Measurements from ENCODE around the gene FARP2. TPM values are rescaled to one million over a fixed set of nuclear protein-coding genes. Genes with fewer than 3 reads are reported as not detected.

FARP2 gene
- total and polyA plus RNA-seq, 4 donors = 5.8 to 30.9 (median 14.3) TPM

DNA sequence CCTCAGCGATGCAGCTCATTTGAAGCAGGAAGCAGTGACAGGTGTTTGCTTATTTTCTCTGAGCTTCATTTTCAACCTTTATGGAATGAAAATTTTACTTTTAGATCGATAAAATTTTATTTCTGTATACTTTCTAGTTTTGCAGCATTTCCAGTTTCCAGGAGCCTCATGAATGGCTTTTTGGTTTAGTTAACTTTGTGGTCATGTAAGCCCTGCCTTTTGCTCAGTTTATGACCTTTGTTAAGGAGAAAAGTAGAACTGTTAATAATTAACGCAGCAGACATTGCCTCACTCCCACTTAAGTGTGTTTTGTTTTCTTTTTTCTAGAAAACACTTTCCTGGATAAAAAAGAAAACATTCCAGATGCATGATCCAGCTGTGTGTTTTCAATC lies 4.4 kb upstream of the FARP2 start:
- Histone ChIP-seq H3K4me3 (ENCODE audit: low read depth in 1 of 3, low read length in 3 of 3) (no peak overlapping the region), H3K36me3 (ENCODE audit: control insufficient read depth in 4 of 4, insufficient read depth in 3 of 4, low read depth in 1 of 4, low read length in 3 of 4) (peaks cover 12 to 40% (median 17%) of the 10 kb centered on the region in 4 donors), H3K27me3 (ENCODE audit: control insufficient read depth in 4 of 4, insufficient read depth in 4 of 4, low read length in 3 of 4) (no peaks in the 10 kb centered on the region), H3K27ac (ENCODE audit: low read depth in 1 of 2, low read length in 2 of 2) (peak overlapping the region; percentile 6 to 77), H3K9me3 (ENCODE audit: control insufficient read depth in 4 of 4, low read length in 3 of 4) (no peaks in the 10 kb centered on the region), H3K4me1 (ENCODE audit: control insufficient read depth in 4 of 4, insufficient read depth in 4 of 4, low read length in 3 of 4) (peaks cover 2 to 41% (median 29%) of the 10 kb centered on the region in 4 donors), H3K9ac (ENCODE audit: low read depth in 1 of 2, low read length in 2 of 2) (no peak overlapping the region)
- WGBS = 27% methylated on average over 3 of the region's 3 CpGs
- TF ChIP-seq RAD21 (IDR thresholded peaks at IDR 0.05) (peak in 1 of 2 donors; percentile 32), HNF4G (IDR thresholded peaks at IDR 0.05) (no peak), EGR1 (IDR thresholded peaks at IDR 0.05; ENCODE audit: low read depth in 2 of 2) (no peak), JUND (IDR thresholded peaks at IDR 0.05) (peak in 1 of 2 donors; percentile 32), ATF3 (IDR thresholded peaks at IDR 0.05) (no peak), SP1 (IDR thresholded peaks at IDR 0.05) (peak; percentile 50), HNF4A (conservative IDR thresholded peaks at IDR 0.05) (peak; percentile 53 to 63), GABPA (IDR thresholded peaks at IDR 0.05 in 1 of 2, conservative IDR thresholded peaks at IDR 0.05 in 1 of 2) (no peak), TAF1 (conservative IDR thresholded peaks at IDR 0.05) (no peak), NR2F2 (IDR thresholded peaks at IDR 0.05) (no peak), ZBTB33 (IDR thresholded peaks at IDR 0.05) (no peak), FOXA2 (IDR thresholded peaks at IDR 0.05) (no peak), FOXA1 (IDR thresholded peaks at IDR 0.05) (no peak), REST (IDR thresholded peaks at IDR 0.05) (no peak), YY1 (IDR thresholded peaks at IDR 0.05) (no peak), RXRA (IDR thresholded peaks at IDR 0.05) (peak; percentile 54 to 60)
- TF ChIP-seq, protein P1, sequence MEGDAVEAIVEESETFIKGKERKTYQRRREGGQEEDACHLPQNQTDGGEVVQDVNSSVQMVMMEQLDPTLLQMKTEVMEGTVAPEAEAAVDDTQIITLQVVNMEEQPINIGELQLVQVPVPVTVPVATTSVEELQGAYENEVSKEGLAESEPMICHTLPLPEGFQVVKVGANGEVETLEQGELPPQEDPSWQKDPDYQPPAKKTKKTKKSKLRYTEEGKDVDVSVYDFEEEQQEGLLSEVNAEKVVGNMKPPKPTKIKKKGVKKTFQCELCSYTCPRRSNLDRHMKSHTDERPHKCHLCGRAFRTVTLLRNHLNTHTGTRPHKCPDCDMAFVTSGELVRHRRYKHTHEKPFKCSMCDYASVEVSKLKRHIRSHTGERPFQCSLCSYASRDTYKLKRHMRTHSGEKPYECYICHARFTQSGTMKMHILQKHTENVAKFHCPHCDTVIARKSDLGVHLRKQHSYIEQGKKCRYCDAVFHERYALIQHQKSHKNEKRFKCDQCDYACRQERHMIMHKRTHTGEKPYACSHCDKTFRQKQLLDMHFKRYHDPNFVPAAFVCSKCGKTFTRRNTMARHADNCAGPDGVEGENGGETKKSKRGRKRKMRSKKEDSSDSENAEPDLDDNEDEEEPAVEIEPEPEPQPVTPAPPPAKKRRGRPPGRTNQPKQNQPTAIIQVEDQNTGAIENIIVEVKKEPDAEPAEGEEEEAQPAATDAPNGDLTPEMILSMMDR (IDR thresholded peaks at IDR 0.05; ENCODE audit: low read depth, low read length, missing input control) = no peak
- TF ChIP-seq, protein P2, sequence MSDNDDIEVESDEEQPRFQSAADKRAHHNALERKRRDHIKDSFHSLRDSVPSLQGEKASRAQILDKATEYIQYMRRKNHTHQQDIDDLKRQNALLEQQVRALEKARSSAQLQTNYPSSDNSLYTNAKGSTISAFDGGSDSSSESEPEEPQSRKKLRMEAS (IDR thresholded peaks at IDR 0.05) = peak; percentile 22
- no peak for DNase-seq (ENCODE audit: low spot score)

All from liver (tissue), 9 donors.